Astrocyte (in vitro differentiated cells and primary cell): ENCODE results near the gene ADAMTS17.

Experiments used
- EZH2 ChIP-seq: IDR thresholded peaks from 2 replicates; pipeline ENCODE4 v1.6.1; 2012; ENCODE audit warnings: mild to moderate bottlenecking, low read length, inconsistent platforms; ENCODE audit not compliant: insufficient read depth
- TF ChIP-seq, protein P1 (sequence below): IDR thresholded peaks from 2 replicates; pipeline ENCODE4 v1.5.1; 2011; ENCODE audit warnings: low read depth, mild to moderate bottlenecking, inconsistent platforms, low read length, moderate library complexity; ENCODE audit not compliant: insufficient read depth

- TF ChIP-seq, protein P1, sequence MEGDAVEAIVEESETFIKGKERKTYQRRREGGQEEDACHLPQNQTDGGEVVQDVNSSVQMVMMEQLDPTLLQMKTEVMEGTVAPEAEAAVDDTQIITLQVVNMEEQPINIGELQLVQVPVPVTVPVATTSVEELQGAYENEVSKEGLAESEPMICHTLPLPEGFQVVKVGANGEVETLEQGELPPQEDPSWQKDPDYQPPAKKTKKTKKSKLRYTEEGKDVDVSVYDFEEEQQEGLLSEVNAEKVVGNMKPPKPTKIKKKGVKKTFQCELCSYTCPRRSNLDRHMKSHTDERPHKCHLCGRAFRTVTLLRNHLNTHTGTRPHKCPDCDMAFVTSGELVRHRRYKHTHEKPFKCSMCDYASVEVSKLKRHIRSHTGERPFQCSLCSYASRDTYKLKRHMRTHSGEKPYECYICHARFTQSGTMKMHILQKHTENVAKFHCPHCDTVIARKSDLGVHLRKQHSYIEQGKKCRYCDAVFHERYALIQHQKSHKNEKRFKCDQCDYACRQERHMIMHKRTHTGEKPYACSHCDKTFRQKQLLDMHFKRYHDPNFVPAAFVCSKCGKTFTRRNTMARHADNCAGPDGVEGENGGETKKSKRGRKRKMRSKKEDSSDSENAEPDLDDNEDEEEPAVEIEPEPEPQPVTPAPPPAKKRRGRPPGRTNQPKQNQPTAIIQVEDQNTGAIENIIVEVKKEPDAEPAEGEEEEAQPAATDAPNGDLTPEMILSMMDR: no peak
- no peak for TF ChIP-seq EZH2
These were observed 228.3 kb downstream of the ADAMTS17 start for GRCh38 chr15:100113351-100114080.
